ENCODE measurements around the gene KIF14.
"Not testable (repeated sequence)": the region's sequence is repeated elsewhere in the genome, so short reads cannot be mapped to it uniquely, and the experiment has no call there.

Gene KIF14

GRCh38 chr1:200546577-200546976 lies 74.0 kb downstream of the KIF14 start:
- no peak for DNase-seq (ENCODE audit: low read depth)

GRCh38 chr1:200542162-200542561 lies 78.4 kb downstream of the KIF14 start:
- no peak for DNase-seq (ENCODE audit: low read depth)

- no peak for DNase-seq (ENCODE audit: low read depth)
These were observed 80.3 kb downstream of the KIF14 start for GRCh38 chr1:200540281-200540680.

GRCh38 chr1:200538179-200538578 lies 82.4 kb downstream of the KIF14 start:
- no peak for DNase-seq (ENCODE audit: low read depth)

GRCh38 chr1:200535605-200536004 lies 84.9 kb downstream of the KIF14 start:
- no peak for DNase-seq (ENCODE audit: low read depth)

GRCh38 chr1:200530623-200531261 lies 89.8 kb downstream of the KIF14 start:
- DNase-seq (ENCODE audit: low read depth) = peak; percentile 5

- no peak for DNase-seq (ENCODE audit: low read depth)
These were observed 91.5 kb downstream of the KIF14 start for GRCh38 chr1:200528858-200529606.

- DNase-seq (ENCODE audit: low read depth) = no peak
These were observed 92.9 kb downstream of the KIF14 start for GRCh38 chr1:200527670-200528069.

- DNase-seq (ENCODE audit: low read depth) = no peak
These were observed 93.6 kb downstream of the KIF14 start for GRCh38 chr1:200526709-200527612.

- DNase-seq (ENCODE audit: low read depth) = no peak
These were observed 95.2 kb downstream of the KIF14 start for GRCh38 chr1:200525090-200525987.

GRCh38 chr1:200524551-200524950 lies 96.0 kb downstream of the KIF14 start:
- DNase-seq (ENCODE audit: low read depth) = not testable (repeated sequence)

GRCh38 chr1:200524092-200524491 lies 96.5 kb downstream of the KIF14 start:
- no peak for DNase-seq (ENCODE audit: low read depth)

- DNase-seq (ENCODE audit: low read depth) = no peak
These were observed 99.8 kb downstream of the KIF14 start for GRCh38 chr1:200520735-200521134.

GRCh38 chr1:200518524-200518923 lies 102.0 kb downstream of the KIF14 start:
- DNase-seq (ENCODE audit: low read depth) = no peak

- DNase-seq (ENCODE audit: low read depth) = no peak
These were observed 108.4 kb downstream of the KIF14 start for GRCh38 chr1:200512191-200512590.

GRCh38 chr1:200510228-200510623 lies 110.3 kb downstream of the KIF14 start:
- DNase-seq (ENCODE audit: low read depth) = peak; percentile 55

- no peak for DNase-seq (ENCODE audit: low read depth)
These were observed 114.1 kb downstream of the KIF14 start for GRCh38 chr1:200506471-200506870.

GRCh38 chr1:200505257-200505656 lies 115.3 kb downstream of the KIF14 start:
- DNase-seq (ENCODE audit: low read depth) = no peak
